ENCODE data around the gene AMH.
"Not testable (repeated sequence)": the region's sequence is repeated elsewhere in the genome, so short reads cannot be mapped to it uniquely, and the experiment has no call there.

DNA sequence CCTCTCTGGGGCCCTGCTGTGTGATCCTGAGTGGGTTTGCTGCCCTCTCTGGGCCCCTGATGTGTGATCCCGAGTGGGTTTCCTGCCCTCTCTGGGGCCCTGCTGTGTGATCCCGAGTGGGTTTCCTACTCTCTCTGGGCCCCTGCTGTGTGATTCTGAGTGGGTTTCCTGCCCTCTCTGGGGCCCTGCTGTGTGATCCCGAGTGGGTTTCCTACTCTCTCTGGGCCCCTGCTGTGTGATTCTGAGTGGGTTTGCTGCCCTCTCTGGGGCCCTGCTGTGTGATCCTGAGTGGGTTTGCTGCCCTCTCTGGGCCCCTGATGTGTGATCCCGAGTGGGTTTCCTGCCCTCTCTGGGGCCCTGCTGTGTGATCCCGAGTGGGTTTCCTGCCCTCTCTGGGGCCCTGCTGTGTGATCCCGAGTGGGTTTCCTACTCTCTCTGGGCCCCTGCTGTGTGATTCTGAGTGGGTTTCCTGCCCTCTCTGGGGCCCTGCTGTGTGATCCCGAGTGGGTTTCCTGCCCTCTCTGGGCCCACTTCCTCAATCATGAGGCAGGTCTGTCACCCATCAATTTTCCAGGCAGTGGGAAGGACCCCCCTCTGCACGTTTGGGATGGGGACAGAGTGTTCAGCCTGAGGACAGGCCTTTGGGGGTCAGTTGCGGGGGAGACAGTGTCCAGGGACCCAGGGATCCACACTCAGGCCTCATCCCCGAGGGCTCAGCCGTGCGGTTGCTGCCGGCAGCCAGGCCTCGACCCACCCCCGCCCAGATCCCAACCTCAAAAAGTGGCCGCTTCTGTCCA lies 32.3 kb downstream of the AMH start:
- TF ChIP-seq, protein P1, sequence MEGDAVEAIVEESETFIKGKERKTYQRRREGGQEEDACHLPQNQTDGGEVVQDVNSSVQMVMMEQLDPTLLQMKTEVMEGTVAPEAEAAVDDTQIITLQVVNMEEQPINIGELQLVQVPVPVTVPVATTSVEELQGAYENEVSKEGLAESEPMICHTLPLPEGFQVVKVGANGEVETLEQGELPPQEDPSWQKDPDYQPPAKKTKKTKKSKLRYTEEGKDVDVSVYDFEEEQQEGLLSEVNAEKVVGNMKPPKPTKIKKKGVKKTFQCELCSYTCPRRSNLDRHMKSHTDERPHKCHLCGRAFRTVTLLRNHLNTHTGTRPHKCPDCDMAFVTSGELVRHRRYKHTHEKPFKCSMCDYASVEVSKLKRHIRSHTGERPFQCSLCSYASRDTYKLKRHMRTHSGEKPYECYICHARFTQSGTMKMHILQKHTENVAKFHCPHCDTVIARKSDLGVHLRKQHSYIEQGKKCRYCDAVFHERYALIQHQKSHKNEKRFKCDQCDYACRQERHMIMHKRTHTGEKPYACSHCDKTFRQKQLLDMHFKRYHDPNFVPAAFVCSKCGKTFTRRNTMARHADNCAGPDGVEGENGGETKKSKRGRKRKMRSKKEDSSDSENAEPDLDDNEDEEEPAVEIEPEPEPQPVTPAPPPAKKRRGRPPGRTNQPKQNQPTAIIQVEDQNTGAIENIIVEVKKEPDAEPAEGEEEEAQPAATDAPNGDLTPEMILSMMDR (IDR thresholded peaks at IDR 0.05), result not testable (repeated sequence)
- not testable (repeated sequence) for TF ChIP-seq EZH2 (IDR thresholded peaks at IDR 0.05)
